ENCODE results near the gene U2SURP. TPM values are rescaled to one million over a fixed set of nuclear protein-coding genes. Genes with fewer than 3 reads are reported as not detected.

The U2SURP gene
- total RNA-seq, 1 experiment from 2014 or later, result 168 TPM

DNA sequence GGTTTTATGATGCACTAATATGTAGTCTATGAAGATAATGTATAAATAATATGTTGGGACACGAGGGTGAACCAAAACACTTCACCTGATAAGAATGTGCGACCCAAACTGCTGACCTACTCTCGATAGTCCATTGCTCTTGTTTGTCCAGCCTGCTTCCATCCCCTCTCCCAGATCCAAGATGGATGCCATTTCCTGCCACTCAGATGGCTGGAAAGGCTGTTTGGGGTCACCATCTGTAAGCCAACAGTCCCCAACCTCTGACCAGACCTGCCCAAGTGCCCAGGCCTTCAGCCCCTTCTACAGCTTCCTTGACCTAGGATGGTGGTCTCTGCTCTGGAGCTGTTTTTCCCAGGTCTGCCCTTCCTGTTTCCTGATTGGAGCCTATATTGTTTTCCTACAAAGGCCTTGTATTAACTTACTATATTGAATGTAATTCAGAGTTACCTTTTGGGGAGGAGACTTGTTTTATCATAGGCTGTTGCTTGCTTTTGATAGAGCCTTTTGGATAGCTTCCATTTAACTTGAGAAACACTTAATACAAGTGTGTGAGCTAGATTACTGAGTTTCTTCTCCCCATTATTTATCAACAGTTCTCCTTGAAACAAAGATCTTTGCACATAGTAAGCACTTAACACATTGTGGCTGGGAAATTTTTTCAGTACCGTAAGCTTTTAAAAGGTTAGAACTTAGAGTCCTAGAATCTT, 32.9 kb upstream of the U2SURP start:
- Histone ChIP-seq H2BK120ac (ENCODE audit: low read depth, low read length, poor library complexity, severe bottlenecking) (no peak overlapping the region), H3K27ac (ENCODE audit: insufficient read length, low read depth, low read length) (no peak overlapping the region), H2AK5ac (ENCODE audit: insufficient read length, low read length) (no peak overlapping the region), H4K8ac (replicated peaks; ENCODE audit: insufficient read length, low read depth, low read length) (no peak overlapping the region), H3K56ac (ENCODE audit: insufficient read length, low read depth, low read length) (no peak overlapping the region), H2BK20ac (ENCODE audit: low read depth, low read length, poor library complexity, severe bottlenecking) (no peak overlapping the region), H4K5ac (ENCODE audit: insufficient read length, low read depth, low read length) (no peak overlapping the region), H2BK5ac (ENCODE audit: insufficient read length, low read length) (no peak overlapping the region), H3K4me1 (ENCODE audit: insufficient read depth, low read length) (no peaks in the 10 kb centered on the region), H3K9me3 (ENCODE audit: control insufficient read depth, low read depth, low read length) (no peaks in the 10 kb centered on the region), H3K23me2 (ENCODE audit: insufficient read length, low read depth, low read length, poor library complexity, severe bottlenecking) (no peaks in the 10 kb centered on the region), H3K4ac (ENCODE audit: low read depth, low read length) (no peak overlapping the region), H4K91ac (ENCODE audit: insufficient read length, low read depth, low read length) (no peak overlapping the region), H2AFZ (ENCODE audit: low read length) (no peak overlapping the region), H3T11ph (ENCODE audit: low read length) (no peak overlapping the region), H4K20me1 (ENCODE audit: control insufficient read depth, insufficient read depth, insufficient read length) (no peaks in the 10 kb centered on the region), H3K27me3 (ENCODE audit: insufficient read depth, low read length) (no peaks in the 10 kb centered on the region; the same call in 1 of the 2 replicates), H3K4me2 (ENCODE audit: insufficient read depth, insufficient read length, low read length) (no peak overlapping the region), H2BK12ac (ENCODE audit: insufficient read length, low read depth, low read length) (no peak overlapping the region), H3K18ac (ENCODE audit: insufficient read length, low read depth, low read length) (no peak overlapping the region), H3K79me1 (ENCODE audit: insufficient read depth, low read depth, low read length, poor library complexity, severe bottlenecking) (no peaks in the 10 kb centered on the region), H3K23ac (ENCODE audit: insufficient read length, low read depth, low read length) (no peak overlapping the region), H3K9ac (ENCODE audit: extremely low read depth, insufficient read length, low read length) (no peak overlapping the region), H3K79me2 (ENCODE audit: insufficient read depth, low read length) (no peaks in the 10 kb centered on the region), H2BK15ac (ENCODE audit: low read depth, low read length) (no peak overlapping the region), H3K14ac (ENCODE audit: insufficient read depth, low read length) (no peak overlapping the region)
- H3K36me3 Mint-ChIP-seq (ENCODE audit: insufficient read depth in 1 of 3, low read depth in 3 of 3), result no peaks in the 10 kb centered on the region; a peak in 1 of 7 replicates
- no peak overlapping the region for H3K4me3 Mint-ChIP-seq
- H3K9me3 Mint-ChIP-seq, result no peaks in the 10 kb centered on the region; a peak in 1 of 5 replicates
- TF ChIP-seq, protein P1, sequence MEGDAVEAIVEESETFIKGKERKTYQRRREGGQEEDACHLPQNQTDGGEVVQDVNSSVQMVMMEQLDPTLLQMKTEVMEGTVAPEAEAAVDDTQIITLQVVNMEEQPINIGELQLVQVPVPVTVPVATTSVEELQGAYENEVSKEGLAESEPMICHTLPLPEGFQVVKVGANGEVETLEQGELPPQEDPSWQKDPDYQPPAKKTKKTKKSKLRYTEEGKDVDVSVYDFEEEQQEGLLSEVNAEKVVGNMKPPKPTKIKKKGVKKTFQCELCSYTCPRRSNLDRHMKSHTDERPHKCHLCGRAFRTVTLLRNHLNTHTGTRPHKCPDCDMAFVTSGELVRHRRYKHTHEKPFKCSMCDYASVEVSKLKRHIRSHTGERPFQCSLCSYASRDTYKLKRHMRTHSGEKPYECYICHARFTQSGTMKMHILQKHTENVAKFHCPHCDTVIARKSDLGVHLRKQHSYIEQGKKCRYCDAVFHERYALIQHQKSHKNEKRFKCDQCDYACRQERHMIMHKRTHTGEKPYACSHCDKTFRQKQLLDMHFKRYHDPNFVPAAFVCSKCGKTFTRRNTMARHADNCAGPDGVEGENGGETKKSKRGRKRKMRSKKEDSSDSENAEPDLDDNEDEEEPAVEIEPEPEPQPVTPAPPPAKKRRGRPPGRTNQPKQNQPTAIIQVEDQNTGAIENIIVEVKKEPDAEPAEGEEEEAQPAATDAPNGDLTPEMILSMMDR (conservative IDR thresholded peaks at IDR 0.05), result no peak
- H3K27ac Mint-ChIP-seq, result no peak overlapping the region
- WGBS (ENCODE audit: extremely low coverage, insufficient read length, low lambda C conversion rate), result no CpG with 5 or more reads among the region's 4 CpGs
- peaks cover 5 to 6% of the 10 kb centered on the region in 2 experiments; a peak in 3 of 4 replicates for H3K4me1 Mint-ChIP-seq
- peaks cover 32% of the 10 kb centered on the region for H3K27me3 Mint-ChIP-seq (ENCODE audit: low read depth)
- no peak for DNase-seq

Data from H9 (cell line).